Measurements from ENCODE around the gene FUT6. TPM values are rescaled to one million over a fixed set of nuclear protein-coding genes. Genes with fewer than 3 reads are reported as not detected.

The FUT6 gene
- total RNA-seq, 1 donor from 2014 or later, result not detected

DNA sequence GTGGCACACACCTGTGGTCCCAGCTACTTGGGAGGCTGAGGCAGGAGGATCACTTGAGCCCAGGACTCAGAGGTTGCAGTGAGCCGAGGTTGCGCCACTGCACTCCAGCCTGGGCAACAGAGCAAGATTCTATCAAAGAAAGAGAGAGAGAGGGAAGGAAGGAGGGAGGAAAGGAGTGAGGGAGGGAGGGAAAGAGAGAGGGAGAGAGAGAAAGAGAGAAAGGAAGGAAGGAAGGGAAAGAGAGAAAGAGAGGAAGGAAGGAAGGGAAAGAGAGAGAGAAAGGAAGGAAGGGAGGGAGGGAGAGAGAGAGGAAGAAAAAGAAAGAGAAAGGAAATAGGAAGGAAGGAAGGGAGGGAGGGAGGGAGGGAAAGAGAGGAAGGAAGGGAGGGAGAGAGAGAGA lies 22.3 kb downstream of the FUT6 start:
- H3K4me1 Mint-ChIP-seq (ENCODE audit: low read depth), result no peaks in the 10 kb centered on the region
- H3K4me3 Mint-ChIP-seq, result no peak overlapping the region
- H3K27ac Mint-ChIP-seq, result no peak overlapping the region
- no peak for DNase-seq (ENCODE audit: low spot score)
- no peaks in the 10 kb centered on the region for H3K36me3 Mint-ChIP-seq (ENCODE audit: low read depth)
- H3K9me3 Mint-ChIP-seq, result no peaks in the 10 kb centered on the region
- intact Hi-C loops (cut with micrococcal nuclease), result no loop called here
- H3K27me3 Mint-ChIP-seq (ENCODE audit: insufficient read depth), result peaks cover 3% of the 10 kb centered on the region

DNA sequence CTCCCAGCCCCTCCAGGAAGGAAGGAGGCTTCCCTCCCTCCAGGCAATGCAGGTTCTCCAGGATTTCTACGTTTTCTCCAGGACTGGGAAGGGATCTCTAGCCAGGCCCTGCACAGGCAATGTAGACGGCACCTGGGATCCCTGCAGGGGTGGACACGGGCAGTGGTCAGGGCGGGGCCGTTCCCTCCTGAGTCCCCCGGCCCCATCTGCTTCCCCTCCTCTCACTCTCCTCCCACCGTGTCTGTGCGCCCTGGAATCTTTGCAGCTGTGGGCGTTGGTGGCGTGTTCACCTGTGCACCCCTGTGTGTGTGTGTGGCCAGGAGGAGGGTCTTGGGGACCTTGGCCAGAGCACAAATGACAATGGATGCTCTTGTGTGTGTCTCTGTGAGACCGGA lies 24.7 kb downstream of the FUT6 start:
- H3K27me3 Mint-ChIP-seq (ENCODE audit: insufficient read depth), result peaks cover 3% of the 10 kb centered on the region
- intact Hi-C loops (cut with micrococcal nuclease), result no loop called here
- H3K4me1 Mint-ChIP-seq (ENCODE audit: low read depth), result no peaks in the 10 kb centered on the region
- H3K9me3 Mint-ChIP-seq, result no peaks in the 10 kb centered on the region
- DNase-seq (ENCODE audit: low spot score), result no peak
- H3K4me3 Mint-ChIP-seq, result no peak overlapping the region
- no peaks in the 10 kb centered on the region for H3K36me3 Mint-ChIP-seq (ENCODE audit: low read depth)
- no peak overlapping the region for H3K27ac Mint-ChIP-seq

DNA sequence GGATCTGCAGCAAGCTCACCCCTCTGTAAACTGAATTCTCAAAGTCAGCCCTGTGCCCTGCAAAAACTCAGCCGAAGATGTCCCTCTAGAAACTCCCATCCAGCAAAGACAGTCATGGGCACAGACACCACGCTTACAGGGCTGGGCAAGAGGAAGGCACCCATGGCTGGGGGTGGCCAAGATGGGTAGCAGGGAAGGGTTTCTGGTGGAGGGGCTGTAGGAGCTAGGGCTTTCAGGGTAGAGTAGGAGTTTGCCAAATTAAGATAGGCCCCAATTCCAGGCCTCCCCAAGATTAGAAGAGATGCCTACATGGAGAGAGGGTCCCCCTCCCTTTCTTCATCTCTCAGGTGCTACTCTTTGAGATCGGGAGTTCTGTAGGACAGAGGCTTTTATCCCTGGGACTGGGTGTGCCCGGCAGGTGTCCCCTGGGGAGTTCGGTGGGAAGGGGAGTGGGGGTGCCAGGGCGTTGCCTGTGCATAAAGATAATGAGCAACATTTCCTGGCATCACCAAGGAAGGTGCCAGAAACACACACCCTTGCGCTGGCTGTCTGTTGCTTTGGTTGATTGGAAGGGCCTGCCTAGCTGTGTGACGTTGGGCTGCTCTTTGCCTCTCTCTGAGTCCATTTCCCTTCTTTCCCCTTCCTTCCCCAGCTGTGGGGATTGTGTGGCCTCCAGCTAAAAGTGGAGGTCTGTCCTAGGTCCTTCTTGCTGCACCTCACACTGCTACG lies 25.2 kb downstream of the FUT6 start:
- DNase-seq (ENCODE audit: low spot score), result no peak
- H3K4me3 Mint-ChIP-seq, result no peak overlapping the region
- H3K9me3 Mint-ChIP-seq, result no peaks in the 10 kb centered on the region
- intact Hi-C loops (cut with micrococcal nuclease), result no loop called here
- no peak overlapping the region for H3K27ac Mint-ChIP-seq
- H3K36me3 Mint-ChIP-seq (ENCODE audit: low read depth), result no peaks in the 10 kb centered on the region
- peaks cover 3% of the 10 kb centered on the region for H3K27me3 Mint-ChIP-seq (ENCODE audit: insufficient read depth)
- H3K4me1 Mint-ChIP-seq (ENCODE audit: low read depth), result no peaks in the 10 kb centered on the region

DNA sequence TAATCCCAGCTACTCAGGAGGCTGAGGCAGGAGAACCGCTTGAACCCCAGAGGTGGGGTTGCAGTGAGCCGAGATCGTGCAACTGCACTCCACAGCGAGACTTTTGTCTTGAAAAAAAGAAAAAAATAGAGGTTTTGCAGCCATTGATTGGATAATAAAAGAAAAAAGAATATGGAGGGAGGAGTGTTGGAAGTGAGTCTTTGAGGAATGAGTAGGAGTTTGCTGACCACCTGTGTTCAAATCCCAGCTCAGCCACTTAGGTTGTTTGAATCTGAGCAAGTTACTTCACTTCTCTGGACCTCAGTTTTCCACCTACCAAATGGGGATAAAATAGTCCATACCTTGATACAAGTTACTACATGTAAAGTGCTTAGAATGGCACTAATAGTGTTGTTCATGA lies 28.4 kb downstream of the FUT6 start:
- Mint-ChIP-seq H3K27ac (no peak overlapping the region), H3K4me1 (ENCODE audit: low read depth) (no peaks in the 10 kb centered on the region), H3K4me3 (no peak overlapping the region), H3K27me3 (ENCODE audit: insufficient read depth) (peaks cover 15% of the 10 kb centered on the region), H3K36me3 (ENCODE audit: low read depth) (no peaks in the 10 kb centered on the region), H3K9me3 (no peaks in the 10 kb centered on the region)
- DNase-seq (ENCODE audit: low spot score), result no peak
- intact Hi-C loops (cut with micrococcal nuclease), result no loop called here

DNA sequence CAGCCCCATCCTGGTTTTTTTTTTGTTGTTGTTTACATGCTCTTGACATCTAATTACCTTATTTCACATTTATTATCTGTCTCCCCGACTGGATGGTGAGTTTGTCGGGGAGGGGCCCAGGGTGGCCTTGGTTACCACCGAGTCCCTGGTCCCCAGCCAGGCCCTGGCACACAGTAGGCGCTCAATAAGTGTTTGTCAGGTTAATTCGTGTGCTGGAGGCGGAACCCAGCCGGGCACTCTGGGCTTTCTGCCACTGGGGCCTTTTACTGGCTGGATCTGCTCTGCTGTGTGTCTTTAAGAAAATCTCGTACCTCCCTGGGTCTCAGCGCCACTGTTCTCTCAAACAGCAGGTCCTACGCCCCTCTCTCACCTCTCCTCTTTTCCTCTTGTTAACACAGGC lies 30.0 kb downstream of the FUT6 start:
- Mint-ChIP-seq H3K9me3 (no peaks in the 10 kb centered on the region), H3K4me3 (no peak overlapping the region), H3K36me3 (ENCODE audit: low read depth) (no peaks in the 10 kb centered on the region), H3K4me1 (ENCODE audit: low read depth) (peaks cover 2% of the 10 kb centered on the region), H3K27me3 (ENCODE audit: insufficient read depth) (peaks cover 22% of the 10 kb centered on the region), H3K27ac (no peak overlapping the region)
- no peak for DNase-seq (ENCODE audit: low spot score)
- intact Hi-C loops (cut with micrococcal nuclease), result loop anchor here (10.0 kb wide), 1 partner anchor 155 kb away; no protein-coding TSS in a partner anchor

DNA sequence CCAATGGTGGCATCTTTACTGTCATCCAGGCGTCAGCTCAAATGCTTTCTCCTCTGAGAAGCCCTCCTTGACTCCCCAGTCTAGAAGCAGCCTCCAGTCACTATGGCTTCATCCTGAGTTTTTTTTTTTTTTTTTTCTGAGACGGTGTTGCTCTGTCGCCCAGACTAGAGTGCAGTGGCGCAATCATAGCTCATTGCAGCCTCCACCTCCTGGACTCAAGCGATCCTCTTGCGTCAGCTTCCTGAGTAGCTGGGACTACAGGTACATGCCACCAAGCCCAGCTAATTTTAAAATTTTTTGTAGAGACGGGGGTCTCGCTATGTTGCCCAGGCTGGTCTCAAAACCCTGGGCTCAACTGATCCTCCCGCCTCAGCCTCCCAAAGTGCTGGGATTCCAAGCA lies 30.4 kb downstream of the FUT6 start:
- no peaks in the 10 kb centered on the region for H3K9me3 Mint-ChIP-seq
- H3K36me3 Mint-ChIP-seq (ENCODE audit: low read depth), result no peaks in the 10 kb centered on the region
- intact Hi-C loops (cut with micrococcal nuclease), result loop anchor here (10.0 kb wide), 1 partner anchor 156 kb away; no protein-coding TSS in a partner anchor
- no peak overlapping the region for H3K27ac Mint-ChIP-seq
- H3K4me1 Mint-ChIP-seq (ENCODE audit: low read depth), result peaks cover 6% of the 10 kb centered on the region
- DNase-seq (ENCODE audit: low spot score), result no peak
- peaks cover 26% of the 10 kb centered on the region for H3K27me3 Mint-ChIP-seq (ENCODE audit: insufficient read depth)
- no peak overlapping the region for H3K4me3 Mint-ChIP-seq

DNA sequence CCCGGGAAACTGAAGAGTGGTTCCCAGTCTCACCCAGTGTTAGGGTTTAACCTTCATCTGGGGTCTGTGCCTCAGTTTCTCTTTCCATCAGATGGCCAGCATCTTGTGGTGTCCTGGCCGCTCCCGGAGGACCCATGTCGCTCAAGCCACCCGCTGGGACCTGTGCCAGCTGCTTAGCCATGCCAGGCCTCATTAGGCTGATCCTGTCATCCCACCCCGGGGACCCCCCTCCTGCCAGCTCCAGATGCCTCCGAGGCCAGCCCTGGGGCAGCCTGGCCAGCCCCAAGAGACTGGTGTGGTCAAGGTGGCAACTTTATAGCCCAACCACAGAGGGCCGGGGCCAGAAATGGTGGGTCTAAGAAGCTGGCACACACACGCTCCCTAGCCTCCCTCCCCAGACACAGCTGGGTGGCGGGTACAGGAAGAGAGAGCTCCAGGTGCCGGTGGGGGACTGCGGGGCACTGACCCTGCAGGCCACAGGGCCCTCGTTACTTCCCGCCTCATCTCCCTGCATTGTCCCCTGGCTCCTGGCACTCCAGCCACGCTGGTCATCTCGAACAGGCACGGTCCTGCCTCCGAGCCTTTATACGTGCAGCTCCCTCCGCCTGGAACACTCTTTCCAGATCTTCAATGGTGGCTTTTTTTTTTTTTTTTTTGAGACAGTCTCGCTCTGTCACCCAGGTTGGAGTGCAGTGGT lies 31.2 kb downstream of the FUT6 start:
- Mint-ChIP-seq H3K27ac (no peak overlapping the region), H3K9me3 (no peaks in the 10 kb centered on the region), H3K4me1 (ENCODE audit: low read depth) (peaks cover 11% of the 10 kb centered on the region), H3K4me3 (no peak overlapping the region), H3K27me3 (ENCODE audit: insufficient read depth) (peaks cover 28% of the 10 kb centered on the region), H3K36me3 (ENCODE audit: low read depth) (no peaks in the 10 kb centered on the region)
- intact Hi-C loops (cut with micrococcal nuclease), result loop anchor here (10.0 kb wide), 1 partner anchor 157 kb away; no protein-coding TSS in a partner anchor
- no peak for DNase-seq (ENCODE audit: low spot score)

DNA sequence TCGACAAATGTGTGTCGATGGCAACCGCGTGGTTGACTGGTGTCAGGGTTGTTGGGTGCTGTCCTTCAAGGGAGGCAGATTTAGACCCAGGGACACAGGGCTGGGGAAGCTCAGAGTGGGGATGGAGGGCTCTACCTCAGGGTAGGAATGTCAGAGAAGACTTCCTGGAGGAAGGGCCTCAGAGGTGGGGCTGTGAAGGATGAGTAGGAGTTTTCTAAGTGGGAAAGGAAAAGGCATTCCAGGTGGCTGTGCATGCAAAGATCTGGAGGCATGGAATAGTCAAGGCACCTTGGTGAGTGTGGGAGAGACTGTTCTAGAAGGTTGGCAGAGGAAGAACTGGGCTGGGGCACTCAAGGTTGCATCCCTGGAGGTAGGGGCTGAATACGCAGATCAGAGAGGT lies 32.6 kb downstream of the FUT6 start:
- Mint-ChIP-seq H3K4me3 (peak overlapping the region; percentile 4), H3K27ac (no peak overlapping the region), H3K9me3 (no peaks in the 10 kb centered on the region), H3K36me3 (ENCODE audit: low read depth) (no peaks in the 10 kb centered on the region), H3K27me3 (ENCODE audit: insufficient read depth) (peaks cover 30% of the 10 kb centered on the region), H3K4me1 (ENCODE audit: low read depth) (peaks cover 13% of the 10 kb centered on the region)
- DNase-seq (ENCODE audit: low spot score), result no peak
- intact Hi-C loops (cut with micrococcal nuclease), result loop anchor here (10.0 kb wide), 1 partner anchor 158 kb away; no protein-coding TSS in a partner anchor

DNA sequence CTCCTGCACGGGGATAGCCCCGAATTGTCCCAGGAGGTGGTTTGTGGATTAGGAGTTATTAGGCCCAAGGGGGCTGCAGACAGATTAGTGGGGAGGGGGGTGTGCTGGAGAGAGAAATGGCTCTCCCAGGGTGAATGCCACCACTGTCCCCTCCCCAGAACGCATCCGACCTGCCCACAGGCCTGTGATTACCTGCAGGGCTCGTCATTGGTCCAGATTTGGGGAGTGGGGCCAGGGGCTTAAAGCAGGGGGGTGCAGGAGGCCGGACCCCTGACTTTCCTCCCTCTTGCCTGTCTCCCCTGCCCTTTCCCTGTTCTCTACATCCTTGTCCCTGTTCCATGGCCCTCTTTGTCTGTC lies 33.4 kb downstream of the FUT6 start:
- no peaks in the 10 kb centered on the region for H3K36me3 Mint-ChIP-seq (ENCODE audit: low read depth)
- no peak overlapping the region for H3K4me3 Mint-ChIP-seq
- intact Hi-C loops (cut with micrococcal nuclease), result loop anchor here (10.0 kb wide), 1 partner anchor 159 kb away; no protein-coding TSS in a partner anchor
- no peak overlapping the region for H3K27ac Mint-ChIP-seq
- no peak for DNase-seq (ENCODE audit: low spot score)
- H3K27me3 Mint-ChIP-seq (ENCODE audit: insufficient read depth), result peaks cover 32% of the 10 kb centered on the region
- H3K9me3 Mint-ChIP-seq, result no peaks in the 10 kb centered on the region
- peaks cover 13% of the 10 kb centered on the region for H3K4me1 Mint-ChIP-seq (ENCODE audit: low read depth)

DNA sequence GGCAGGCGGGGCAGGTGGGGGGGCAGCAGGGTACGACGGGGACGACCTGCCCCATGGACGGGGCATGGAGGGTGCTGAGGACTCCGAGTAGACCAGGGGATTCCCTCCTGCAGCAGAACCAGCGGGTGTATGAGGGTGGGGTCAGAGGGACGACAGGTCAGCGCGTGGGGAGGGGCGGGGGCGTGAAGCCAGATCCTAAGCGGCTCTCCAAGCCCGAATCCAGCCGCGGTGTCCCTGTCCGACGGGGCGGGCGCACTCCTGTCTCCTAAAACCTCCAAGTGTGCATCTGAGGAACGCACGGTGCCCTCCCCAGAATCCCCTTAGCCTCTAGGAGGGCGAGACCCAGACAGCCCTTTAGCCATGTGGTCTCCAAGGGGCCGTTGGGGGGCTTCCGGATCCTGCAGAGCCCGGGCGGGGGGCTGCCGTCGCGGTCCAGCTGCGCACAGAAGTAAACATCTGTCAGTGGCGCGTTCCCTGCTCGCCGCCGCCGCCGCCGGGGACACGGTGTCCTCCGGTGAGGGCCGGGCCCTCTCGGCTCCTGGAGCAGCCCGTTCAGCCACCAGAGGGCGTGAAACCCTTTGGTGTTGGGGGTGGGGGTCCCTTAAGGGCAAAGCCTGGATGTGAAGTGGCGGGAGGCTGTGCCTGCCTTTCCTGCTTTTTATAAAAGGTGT lies 33.9 kb downstream of the FUT6 start:
- intact Hi-C loops (cut with micrococcal nuclease), result loop anchor here (10.0 kb wide), 1 partner anchor 159 kb away; no protein-coding TSS in a partner anchor
- Mint-ChIP-seq H3K27me3 (ENCODE audit: insufficient read depth) (peaks cover 32% of the 10 kb centered on the region), H3K4me1 (ENCODE audit: low read depth) (peaks cover 13% of the 10 kb centered on the region), H3K36me3 (ENCODE audit: low read depth) (no peaks in the 10 kb centered on the region), H3K9me3 (no peaks in the 10 kb centered on the region), H3K4me3 (peak overlapping the region; percentile 30), H3K27ac (peak overlapping the region; percentile 23)
- DNase-seq (ENCODE audit: low spot score), result peak; percentile 29

DNA sequence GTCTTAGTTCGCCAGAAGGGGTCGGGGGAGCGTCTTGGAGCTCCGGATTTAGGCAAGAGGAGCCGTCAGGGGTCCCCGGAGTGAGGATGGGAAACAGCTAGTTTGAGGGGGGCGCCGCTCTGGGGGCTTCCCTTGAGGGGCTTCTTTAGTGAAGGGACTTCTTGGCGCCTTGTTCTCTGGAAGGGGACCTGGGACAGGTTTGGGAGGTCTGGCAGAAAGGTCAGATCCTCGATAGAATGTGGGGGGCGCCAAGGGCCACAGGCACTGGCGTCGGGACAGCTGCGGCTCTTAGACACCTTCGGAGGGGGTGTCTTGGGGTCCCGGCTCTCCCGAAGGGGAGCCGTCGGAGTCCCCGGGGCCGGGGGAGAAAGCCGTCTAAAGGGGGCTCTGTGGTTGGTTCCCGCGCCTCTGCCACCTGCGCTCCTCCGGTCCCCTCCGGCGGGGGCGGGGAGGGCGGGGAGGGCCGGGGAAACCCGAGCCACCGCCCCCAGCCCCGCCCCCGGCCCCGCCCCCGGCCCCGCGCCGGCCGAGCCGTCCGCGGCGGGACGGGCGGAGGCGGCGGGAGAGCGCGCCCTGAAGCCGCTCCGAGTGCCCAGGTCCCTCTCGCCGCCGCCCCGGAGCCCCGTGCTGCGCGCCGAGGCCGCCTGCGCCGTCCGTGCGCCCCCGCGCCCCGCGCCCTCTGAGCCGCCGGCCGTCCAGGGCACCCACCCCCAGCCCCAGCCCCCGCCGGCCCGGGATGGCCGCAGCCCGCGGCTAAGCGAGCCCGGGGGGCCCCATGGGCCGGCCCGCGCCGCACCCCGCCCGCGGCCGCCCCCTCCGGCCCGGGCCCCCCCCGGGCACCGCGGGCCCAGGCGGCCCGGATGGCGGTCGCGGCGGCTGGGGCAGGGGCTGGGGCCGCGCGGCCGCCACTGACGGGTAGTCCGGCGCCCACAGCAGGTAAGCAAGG lies 34.7 kb downstream of the FUT6 start, which contains the start of gene NRTN:
NRTN (plus strand) TSS at position 552 of the 946 bp plus-strand sequence. CDS start 19,099 bp downstream, outside the sequence.
- Mint-ChIP-seq H3K9me3 (no peaks in the 10 kb centered on the region), H3K27me3 (ENCODE audit: insufficient read depth) (peaks cover 32% of the 10 kb centered on the region), H3K36me3 (ENCODE audit: low read depth) (no peaks in the 10 kb centered on the region), H3K4me1 (ENCODE audit: low read depth) (peaks cover 13% of the 10 kb centered on the region), H3K27ac (peak within 1 kb of the TSS; percentile 63), H3K4me3 (peak within 1 kb of the TSS; percentile 80)
- DNase-seq (ENCODE audit: low spot score), result no peak
- intact Hi-C loops (cut with micrococcal nuclease), result loop anchor here (1.0 to 10.0 kb wide), 5 partner anchors 14 to 218 kb away; partner anchors contain the start of gene VMAC

Data from activated T-helper 1 cell treated with anti-CD3 and anti-CD28 coated beads, Interleukin-12 subunit alpha, Interleukin-12 subunit beta, Interleukin-2, Interleukin-4 antibody, amounts not matched to agents 30 ng/mL and 10 ng/mL and 1 ng/mL, durations not matched to agents 14 hours and 24 hours and 36 hours (primary cell).